Measurements from ENCODE around the gene EPHA2.
"Not testable (repeated sequence)": the region's sequence is repeated elsewhere in the genome, so short reads cannot be mapped to it uniquely, and the experiment has no call there.

The EPHA2 gene

DNA sequence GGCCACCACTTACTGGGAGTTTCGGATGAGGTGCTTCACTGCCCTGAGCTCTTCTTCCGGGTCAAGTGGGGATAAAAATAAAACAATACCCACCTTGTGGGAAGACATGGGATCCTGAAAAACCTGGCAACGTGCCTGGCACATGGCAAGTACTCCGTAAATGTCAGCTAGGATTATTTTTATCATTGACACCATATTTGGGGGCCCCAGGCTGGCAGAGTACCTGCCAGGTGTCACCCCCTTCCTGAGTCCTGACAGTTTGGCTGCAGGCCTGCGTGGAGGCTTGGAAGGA is 9.2 kb upstream of the EPHA2 start:
- peaks cover 58% of the 10 kb centered on the region for H3K4me1 Mint-ChIP-seq
- ATAC-seq: no peak
- no peak for DNase-seq (ENCODE audit: low spot score in 2 of 2)
- no peak overlapping the region for H3K27ac Mint-ChIP-seq
- no peaks in the 10 kb centered on the region for H3K9me3 Mint-ChIP-seq
- no peaks in the 10 kb centered on the region for H3K36me3 Mint-ChIP-seq
- H3K4me3 Mint-ChIP-seq: no peak overlapping the region

- no peak overlapping the region for H3K4me3 Mint-ChIP-seq
- ATAC-seq (peak; percentile 7), DNase-seq (ENCODE audit: low spot score in 2 of 2) (no peak)
- no peak overlapping the region for H3K27ac Mint-ChIP-seq
- no peaks in the 10 kb centered on the region for H3K36me3 Mint-ChIP-seq
- H3K4me1 Mint-ChIP-seq: peaks cover 58% of the 10 kb centered on the region
- H3K9me3 Mint-ChIP-seq: no peaks in the 10 kb centered on the region
These were observed 8.6 kb upstream of the EPHA2 start for GRCh38 chr1:16164213-16165072.

- Mint-ChIP-seq H3K27ac (peak overlapping the region; percentile 14), H3K4me1 (peaks cover 50% of the 10 kb centered on the region)
- H3K36me3 Mint-ChIP-seq; ATAC-seq; DNase-seq (ENCODE audit: low spot score in 2 of 2); H3K4me3 Mint-ChIP-seq; H3K9me3 Mint-ChIP-seq: not testable (repeated sequence)
These were observed 7.8 kb upstream of the EPHA2 start for GRCh38 chr1:16163608-16164212.

DNA sequence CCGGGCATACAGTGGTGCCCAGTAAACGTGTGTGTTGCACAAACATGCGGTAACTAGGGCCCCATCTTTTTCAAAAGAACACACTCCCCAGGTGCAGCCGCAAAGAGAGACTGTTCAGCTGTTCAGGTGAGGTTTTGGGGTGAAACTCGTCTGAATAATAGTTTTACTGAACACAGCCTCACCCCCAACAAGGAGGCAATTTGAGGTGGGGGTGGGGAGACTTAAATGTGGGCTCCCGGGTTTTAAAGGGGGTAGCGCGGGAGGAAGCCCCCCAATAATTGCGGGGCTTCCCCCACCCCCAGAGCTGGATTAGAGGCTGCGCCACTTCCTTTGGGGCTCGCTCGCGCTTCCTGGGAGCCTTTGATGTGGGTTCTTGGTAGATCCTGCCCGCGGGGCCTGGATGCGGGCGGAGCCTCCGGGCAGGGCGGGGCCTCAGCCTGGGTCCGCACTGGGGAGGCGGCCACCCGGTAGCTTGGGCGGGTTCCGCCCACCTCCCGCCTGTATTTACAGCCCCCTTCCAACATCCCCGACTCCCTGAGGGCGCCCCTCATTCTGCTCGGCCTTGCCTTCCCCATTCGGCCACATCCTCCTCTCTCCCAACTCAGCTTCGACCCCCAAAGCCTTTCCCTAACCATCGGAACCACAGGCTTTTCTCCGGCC is 6.4 kb upstream of the EPHA2 start:
- Mint-ChIP-seq H3K4me3 (peak overlapping the region; percentile 62), H3K4me1 (peaks cover 54% of the 10 kb centered on the region), H3K9me3 (no peaks in the 10 kb centered on the region), H3K36me3 (no peaks in the 10 kb centered on the region), H3K27ac (peak overlapping the region; percentile 43)
- ATAC-seq (peak; percentile 64), DNase-seq (ENCODE audit: low spot score in 2 of 2) (no peak)

- peak overlapping the region; percentile 62 for H3K4me3 Mint-ChIP-seq
- no peak for DNase-seq (ENCODE audit: low spot score in 2 of 2)
- no peaks in the 10 kb centered on the region for H3K9me3 Mint-ChIP-seq
- peaks cover 58% of the 10 kb centered on the region for H3K4me1 Mint-ChIP-seq
- H3K36me3 Mint-ChIP-seq: no peaks in the 10 kb centered on the region
- ATAC-seq: no peak
- H3K27ac Mint-ChIP-seq: no peak overlapping the region
These were observed 5.8 kb upstream of the EPHA2 start for GRCh38 chr1:16161717-16162116.

- Mint-ChIP-seq H3K4me3 (no peak overlapping the region), H3K27ac (no peak overlapping the region), H3K4me1 (peaks cover 39% of the 10 kb centered on the region)
These were observed 3.3 kb upstream of the EPHA2 start for GRCh38 chr1:16158993-16159831.

DNA sequence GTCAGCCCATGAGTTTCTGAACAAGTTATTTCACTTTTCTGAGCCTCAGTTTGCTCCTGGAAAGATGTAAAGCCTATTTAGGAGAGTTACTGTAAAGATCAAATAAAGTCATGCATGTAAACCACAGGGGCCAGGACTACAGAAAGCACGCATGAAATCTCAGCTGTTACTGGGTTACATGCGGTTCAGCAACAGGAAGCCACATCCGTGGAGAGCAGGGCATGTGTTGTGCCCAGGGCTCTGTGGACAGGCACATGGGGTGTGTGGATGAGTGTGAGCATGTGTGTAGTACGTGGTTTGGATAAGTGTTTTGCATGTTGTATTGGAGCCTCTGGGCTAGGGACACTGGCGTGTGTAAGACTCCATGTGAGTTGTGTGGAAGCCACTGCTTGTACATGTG is 2.2 kb upstream of the EPHA2 start:
- ATAC-seq (peak; percentile 70), DNase-seq (ENCODE audit: low spot score in 2 of 2) (no peak)
- peaks cover 32% of the 10 kb centered on the region for H3K4me1 Mint-ChIP-seq
- H3K4me3 Mint-ChIP-seq: no peak overlapping the region
- no peak overlapping the region for H3K27ac Mint-ChIP-seq
- no peaks in the 10 kb centered on the region for H3K36me3 Mint-ChIP-seq
- no peaks in the 10 kb centered on the region for H3K9me3 Mint-ChIP-seq

More at GRCh38 chr1:16158993-16159831, 3.3 kb upstream of the EPHA2 start:
- Mint-ChIP-seq H3K36me3 (no peaks in the 10 kb centered on the region), H3K9me3 (no peaks in the 10 kb centered on the region)
- DNase-seq (ENCODE audit: low spot score in 2 of 2): no peak
- no peak for ATAC-seq

- Mint-ChIP-seq H3K36me3 (no peaks in the 10 kb centered on the region), H3K4me1 (peaks cover 23% of the 10 kb centered on the region), H3K9me3 (no peaks in the 10 kb centered on the region), H3K4me3 (no peak overlapping the region), H3K27ac (no peak overlapping the region)
- no peak for DNase-seq (ENCODE audit: low spot score in 2 of 2)
- no peak for ATAC-seq
These were observed 1.1 kb upstream of the EPHA2 start for GRCh38 chr1:16156848-16157495.

- DNase-seq (ENCODE audit: low spot score in 2 of 2) (no peak), ATAC-seq (no peak)
- H3K36me3 Mint-ChIP-seq: no peaks in the 10 kb centered on the region
- peak overlapping the region; percentile 62 for H3K4me3 Mint-ChIP-seq
- no peak overlapping the region for H3K27ac Mint-ChIP-seq
- H3K4me1 Mint-ChIP-seq: peaks cover 21% of the 10 kb centered on the region
- no peaks in the 10 kb centered on the region for H3K9me3 Mint-ChIP-seq
These were observed 1.7 kb downstream of the EPHA2 start for GRCh38 chr1:16153999-16154673.

DNA sequence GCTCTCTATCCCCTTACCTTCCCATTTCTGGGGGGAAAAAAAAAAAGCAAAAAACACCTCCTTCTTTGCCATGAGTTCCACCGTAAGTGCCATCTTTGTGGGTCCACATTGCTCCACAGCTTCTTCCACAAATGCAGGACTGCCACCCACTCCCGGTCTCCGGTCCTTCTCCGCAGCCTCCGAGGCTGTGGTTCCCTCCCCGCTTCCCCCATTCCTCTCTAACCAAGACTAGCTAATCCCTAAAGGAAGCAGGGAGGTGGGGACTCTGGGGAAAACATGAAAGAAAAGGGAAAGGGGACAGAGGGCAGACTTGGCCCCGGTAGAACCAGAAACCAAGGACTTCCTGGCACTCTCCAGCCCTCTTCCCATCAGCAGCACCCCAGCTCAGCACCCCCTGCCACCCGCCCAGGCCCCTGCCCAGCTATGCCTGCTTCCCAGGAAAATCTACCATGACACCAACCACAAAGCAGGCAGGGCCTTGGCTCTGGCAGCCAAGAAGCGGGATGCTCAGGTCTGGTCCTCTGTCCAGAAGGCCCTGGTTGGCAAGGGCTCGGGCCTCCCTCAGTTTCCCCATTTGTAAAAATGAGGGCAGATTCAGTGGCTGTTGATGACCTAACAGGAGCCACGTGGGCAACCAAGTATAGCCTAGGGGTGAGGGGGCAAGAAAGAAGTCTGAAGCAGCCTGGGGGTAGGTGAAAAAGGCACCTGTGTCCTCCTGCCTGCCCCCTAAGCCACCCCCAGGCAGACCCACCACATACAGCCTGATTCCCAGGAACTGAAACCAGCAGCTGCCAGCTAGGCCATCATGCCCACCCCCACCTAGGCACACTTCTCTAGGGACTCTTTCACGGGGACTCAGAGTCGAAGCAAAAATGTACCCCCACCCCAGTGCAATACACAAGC is 2.5 kb downstream of the EPHA2 start:
- no peak for ATAC-seq
- Mint-ChIP-seq H3K4me1 (peaks cover 21% of the 10 kb centered on the region), H3K4me3 (no peak overlapping the region), H3K9me3 (no peaks in the 10 kb centered on the region), H3K36me3 (no peaks in the 10 kb centered on the region), H3K27ac (no peak overlapping the region)
- DNase-seq (ENCODE audit: low spot score in 2 of 2): no peak

- Mint-ChIP-seq H3K36me3 (no peaks in the 10 kb centered on the region), H3K4me1 (peaks cover 13% of the 10 kb centered on the region), H3K4me3 (no peak overlapping the region)
These were observed 3.3 kb downstream of the EPHA2 start for GRCh38 chr1:16152481-16153087.

GRCh38 chr1:16151995-16152384 is 3.9 kb downstream of the EPHA2 start:
- DNase-seq (ENCODE audit: low spot score in 2 of 2) (no peak), ATAC-seq (no peak)
- Mint-ChIP-seq H3K4me1 (peaks cover 7% of the 10 kb centered on the region), H3K9me3 (no peaks in the 10 kb centered on the region), H3K36me3 (no peaks in the 10 kb centered on the region), H3K4me3 (no peak overlapping the region), H3K27ac (no peak overlapping the region)

More at GRCh38 chr1:16152481-16153087, 3.3 kb downstream of the EPHA2 start:
- Mint-ChIP-seq H3K9me3 (no peaks in the 10 kb centered on the region), H3K27ac (no peak overlapping the region)
- DNase-seq (ENCODE audit: low spot score in 2 of 2) (no peak), ATAC-seq (no peak)

DNA sequence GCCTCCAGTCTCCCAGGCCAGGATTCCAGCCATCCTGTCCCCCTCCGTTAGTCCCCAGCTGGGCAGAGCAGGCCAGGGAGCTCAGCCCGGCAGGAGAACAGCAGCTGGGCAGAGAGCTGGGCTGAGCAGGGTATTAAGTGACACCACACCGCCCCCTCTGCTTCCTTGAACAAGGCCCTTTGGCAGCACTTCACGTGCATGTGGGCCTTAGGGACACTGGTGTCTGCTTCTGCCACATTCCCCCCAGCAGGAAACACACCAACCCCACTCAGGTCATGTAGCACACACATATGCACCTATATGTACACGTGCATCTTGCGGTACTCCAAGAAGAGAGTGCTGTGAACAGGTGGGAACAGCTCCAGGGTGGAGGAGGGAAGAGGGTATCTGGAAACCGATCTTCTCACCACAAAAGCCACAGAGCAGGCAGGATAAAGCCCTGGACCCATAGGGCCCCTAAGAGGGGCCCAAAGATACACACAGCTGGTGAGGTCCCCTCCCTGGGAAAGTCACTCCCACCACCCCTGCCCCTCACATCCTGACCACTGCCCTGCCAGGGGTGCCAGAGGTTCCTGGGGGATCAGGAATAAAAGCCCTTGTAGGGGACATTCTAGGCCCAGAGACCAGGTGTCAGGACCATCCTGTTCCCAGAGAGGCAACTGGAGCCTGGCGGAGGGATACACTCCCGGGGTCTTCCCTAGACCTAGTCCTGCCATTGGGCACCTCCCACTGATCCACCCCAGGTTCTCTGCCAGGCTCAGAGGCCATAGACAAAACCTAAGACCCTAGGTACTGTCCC is 4.5 kb downstream of the EPHA2 start:
- no peak overlapping the region for H3K4me3 Mint-ChIP-seq
- ATAC-seq (no peak), DNase-seq (ENCODE audit: low spot score in 2 of 2) (no peak)
- no peaks in the 10 kb centered on the region for H3K9me3 Mint-ChIP-seq
- H3K36me3 Mint-ChIP-seq: no peaks in the 10 kb centered on the region
- peaks cover 6% of the 10 kb centered on the region for H3K4me1 Mint-ChIP-seq
- H3K27ac Mint-ChIP-seq: peak overlapping the region; percentile 72

All from stimulated activated effector memory CD8-positive, alpha-beta T cell treated with anti-CD3 and anti-CD28 coated beads, Interleukin-12 subunit alpha, Interleukin-12 subunit beta, amount 100 ng/mL, for 72 hours (primary cell).